HEK293 (cell line): ENCODE results near the gene CBR4.

Experiments used
- CTCF ChIA-PET: fragments of 350-600 bp; formaldehyde crosslinking; extraction: SDS; loops from one replicate; lab custom pipeline; 2021; ENCODE audit warnings: antibody characterized with exemption; lab: Yijun Ruan, JAX
- POLR2A ChIA-PET: fragments of 300-600 bp; formaldehyde crosslinking; extraction: SDS; loops from one replicate; lab custom pipeline; 2020; ENCODE audit warnings: antibody characterized with exemption, inconsistent platforms; lab: Yijun Ruan, JAX
- H3K27ac ChIP-seq: fragments of 200-500 bp; sonication (Bioruptor generic); 2 replicates; pipeline ENCODE4 v1.5.1; 2014; ENCODE audit warnings: low read depth, low read length, control low read depth, inconsistent platforms; ENCODE audit errors: extremely low read depth
- H3K36me3 ChIP-seq, 2 experiments: fragments of 200-500 bp in 1 of 2; sonication (Bioruptor generic) in 1 of 2; 1 replicate in 1 of 2; 2 replicates in 1 of 2; pipeline ENCODE4 v1.5.1; 2014 to 2017; ENCODE audit warnings: inconsistent platforms in 2 of 2, low read length in 2 of 2; ENCODE audit not compliant: control insufficient read depth in 2 of 2, insufficient read depth in 1 of 2
- H3K4me1 ChIP-seq: fragments of 200-500 bp; sonication (Bioruptor generic); 2 replicates; pipeline ENCODE4 v1.5.1; 2014; ENCODE audit warnings: mild to moderate bottlenecking, low read length, inconsistent platforms; ENCODE audit not compliant: control insufficient read depth, insufficient read depth
- H3K4me3 ChIP-seq: 2 replicates; pipeline ENCODE4 v1.5.1; 2011; ENCODE audit warnings: low read depth, mild to moderate bottlenecking, control low read depth, low read length, moderate library complexity
- H3K9me3 ChIP-seq: fragments of 200-500 bp; sonication (Bioruptor generic); 2 replicates; pipeline ENCODE4 v1.5.1; 2014; ENCODE audit warnings: low read depth, low read length, inconsistent platforms; ENCODE audit not compliant: control insufficient read depth, insufficient read depth
- BCL6B ChIP-seq: fragments of 450-650 bp; formaldehyde crosslinking; IDR thresholded peaks from 2 replicates; pipeline ENCODE4 v1.5.1; 2017; ENCODE audit warnings: missing biosample characterization, missing genetic modification characterization
- FEZF1 ChIP-seq: fragments of 450-650 bp; formaldehyde crosslinking; IDR thresholded peaks from 2 replicates; pipeline ENCODE4 v1.5.1; 2016; ENCODE audit warnings: missing biosample characterization, missing genetic modification characterization
- GLI4 ChIP-seq: fragments of 450-650 bp; formaldehyde crosslinking; IDR thresholded peaks from 2 replicates; pipeline ENCODE4 v1.5.1; 2016; ENCODE audit warnings: missing biosample characterization, missing genetic modification characterization
- KLF8 ChIP-seq: fragments of 450-650 bp; formaldehyde crosslinking; IDR thresholded peaks from 2 replicates; pipeline ENCODE4 v1.5.1; 2016; ENCODE audit warnings: missing biosample characterization, missing genetic modification characterization
- KLF9 ChIP-seq: fragments of 450-650 bp; formaldehyde crosslinking; IDR thresholded peaks from 2 replicates; pipeline ENCODE4 v1.5.1; 2016; ENCODE audit warnings: missing biosample characterization, missing genetic modification characterization, low read depth
- MEIS1 ChIP-seq: sonication (generic); formaldehyde crosslinking; IDR thresholded peaks from 2 replicates; pipeline ENCODE4 v1.8.1; 2022; ENCODE audit warnings: missing genetic modification reagents, mild to moderate bottlenecking, borderline replicate concordance
- REPIN1 ChIP-seq: fragments of 450-650 bp; formaldehyde crosslinking; IDR thresholded peaks from 2 replicates; pipeline ENCODE4 v1.5.1; 2017; ENCODE audit warnings: missing biosample characterization, missing genetic modification characterization, low read depth
- SCRT1 ChIP-seq: fragments of 450-650 bp; formaldehyde crosslinking; IDR thresholded peaks from 2 replicates; pipeline ENCODE4 v1.5.1; 2016; ENCODE audit warnings: missing biosample characterization, missing genetic modification characterization, borderline replicate concordance
- SP3 ChIP-seq: fragments of 450-650 bp; formaldehyde crosslinking; IDR thresholded peaks from 2 replicates; pipeline ENCODE4 v1.5.1; 2016; ENCODE audit warnings: missing biosample characterization, missing genetic modification characterization
- TCF7L2 ChIP-seq: IDR thresholded peaks from 2 replicates; pipeline ENCODE4 v1.6.1; 2011; ENCODE audit warnings: low read depth, mild to moderate bottlenecking, inconsistent platforms, low read length, moderate library complexity, borderline replicate concordance
- TSHZ1 ChIP-seq: fragments of 450-650 bp; formaldehyde crosslinking; IDR thresholded peaks from 2 replicates; pipeline ENCODE4 v1.5.1; 2016; ENCODE audit warnings: missing biosample characterization, missing genetic modification characterization, borderline replicate concordance
- ZBTB44 ChIP-seq: fragments of 450-650 bp; IDR thresholded peaks from 2 replicates; pipeline ENCODE4 v1.5.1; 2018; ENCODE audit warnings: missing biosample characterization, mild to moderate bottlenecking, missing genetic modification characterization
- ZBTB49 ChIP-seq: fragments of 450-650 bp; formaldehyde crosslinking; IDR thresholded peaks from 2 replicates; pipeline ENCODE4 v1.5.1; 2016; ENCODE audit warnings: missing biosample characterization, missing genetic modification characterization, low read depth
- ZFP69B ChIP-seq: fragments of 450-650 bp; formaldehyde crosslinking; IDR thresholded peaks from 2 replicates; pipeline ENCODE4 v1.5.1; 2016; ENCODE audit warnings: missing biosample characterization, missing genetic modification characterization
- ZNF2 ChIP-seq: fragments of 450-650 bp; formaldehyde crosslinking; IDR thresholded peaks from 2 replicates; pipeline ENCODE4 v1.5.1; 2016; ENCODE audit warnings: missing biosample characterization, missing genetic modification characterization
- ZNF211 ChIP-seq: fragments of 450-650 bp; formaldehyde crosslinking; IDR thresholded peaks from 2 replicates; pipeline ENCODE4 v1.5.1; 2016; ENCODE audit warnings: low read depth, missing biosample characterization, missing genetic modification characterization
- ZNF274 ChIP-seq, 2 experiments: fragments of 200-500 bp in 1 of 2; fragments of 450-650 bp in 1 of 2; sonication (Bioruptor generic) in 1 of 2; formaldehyde crosslinking in 1 of 2; IDR thresholded peaks; 2 replicates each; pipeline versions ENCODE4 v1.5.1 to v1.6.1; 2014 to 2016; ENCODE audit warnings: borderline replicate concordance in 1 of 2, inconsistent platforms in 1 of 2, low read length in 1 of 2, missing biosample characterization in 1 of 2, missing genetic modification characterization in 1 of 2
- ZNF341 ChIP-seq: fragments of 450-650 bp; formaldehyde crosslinking; IDR thresholded peaks from 2 replicates; pipeline ENCODE4; 2016; ENCODE audit warnings: low read depth, missing biosample characterization, missing genetic modification characterization
- ZNF501 ChIP-seq: fragments of 450-650 bp; formaldehyde crosslinking; IDR thresholded peaks from 2 replicates; pipeline ENCODE4 v1.5.1; 2016; ENCODE audit warnings: missing biosample characterization, missing genetic modification characterization
- ZNF549 ChIP-seq: fragments of 450-650 bp; IDR thresholded peaks from 2 replicates; pipeline ENCODE4 v1.5.1; 2018; ENCODE audit warnings: missing biosample characterization, missing genetic modification characterization, mild to moderate bottlenecking, inconsistent platforms, moderate library complexity
- ZNF571 ChIP-seq: fragments of 450-650 bp; formaldehyde crosslinking; IDR thresholded peaks from 2 replicates; pipeline ENCODE4 v1.5.0; 2017; ENCODE audit warnings: missing biosample characterization, missing genetic modification characterization
- ZNF585B ChIP-seq: fragments of 450-650 bp; formaldehyde crosslinking; IDR thresholded peaks from 2 replicates; pipeline ENCODE4 v1.5.1; 2016; ENCODE audit warnings: missing biosample characterization, missing genetic modification characterization
- ZNF654 ChIP-seq: fragments of 450-650 bp; formaldehyde crosslinking; IDR thresholded peaks from 2 replicates; pipeline ENCODE4 v1.5.1; 2016; ENCODE audit warnings: low read depth, missing biosample characterization, missing genetic modification characterization
- ZNF747 ChIP-seq: fragments of 450-650 bp; formaldehyde crosslinking; IDR thresholded peaks from 2 replicates; pipeline ENCODE4 v1.5.1; 2016; ENCODE audit warnings: missing biosample characterization, missing genetic modification characterization
- ZNF76 ChIP-seq: fragments of 450-650 bp; formaldehyde crosslinking; IDR thresholded peaks from 2 replicates; pipeline ENCODE4; 2016; ENCODE audit warnings: low read depth, missing biosample characterization, missing genetic modification characterization, borderline replicate concordance
- ZNF791 ChIP-seq: fragments of 450-650 bp; formaldehyde crosslinking; IDR thresholded peaks from 2 replicates; pipeline ENCODE4 v1.5.1; 2016; ENCODE audit warnings: missing biosample characterization, missing genetic modification characterization
- ZSCAN4 ChIP-seq: fragments of 450-650 bp; formaldehyde crosslinking; IDR thresholded peaks from 2 replicates; pipeline ENCODE4 v1.5.1; 2017; ENCODE audit warnings: missing biosample characterization, missing genetic modification characterization

The CBR4 gene

GRCh38 chr4:168981460-168981859, 28.6 kb downstream of the CBR4 start:
- H3K4me1 ChIP-seq = no peaks in the 10 kb centered on the region
- CTCF ChIA-PET = no interaction called here
- POLR2A ChIA-PET = no interaction called here
- H3K27ac ChIP-seq = no peak overlapping the region
- no peaks in the 10 kb centered on the region for H3K9me3 ChIP-seq
- H3K4me3 ChIP-seq = no peak overlapping the region
- TF ChIP-seq ZNF341 (tag by site-specific recombination) = no peak
- no peak for TF ChIP-seq SCRT1 (tag by site-specific recombination)
- no peak for TF ChIP-seq ZNF274 (IDR thresholded peaks at IDR 0.05; ENCODE audit: low read length)
- no peak for TF ChIP-seq ZNF274 (tag by site-specific recombination; IDR thresholded peaks at IDR 0.05; ENCODE audit: borderline replicate concordance)
- TF ChIP-seq FEZF1 (tag by site-specific recombination) = no peak
- TF ChIP-seq ZNF654 (tag by site-specific recombination) = no peak
- TF ChIP-seq KLF9 (tag by site-specific recombination) = no peak
- TF ChIP-seq TCF7L2 = no peak
- no peak for TF ChIP-seq ZNF791
- TF ChIP-seq BCL6B (tag by site-specific recombination) = no peak
- TF ChIP-seq ZNF549 = no peak
- no peak for TF ChIP-seq ZFP69B
- no peak for TF ChIP-seq SP3 (tag by site-specific recombination)
- TF ChIP-seq ZNF76 (tag by site-specific recombination) = no peak
- TF ChIP-seq ZNF2 (tag by site-specific recombination) = no peak
- no peak for TF ChIP-seq ZNF571 (tag by site-specific recombination)
- no peak for TF ChIP-seq ZNF501
- no peak for TF ChIP-seq ZBTB44 (tag by site-specific recombination)
- TF ChIP-seq ZSCAN4 (tag by site-specific recombination) = no peak
- TF ChIP-seq MEIS1 (CRISPR knock-in tag) = no peak
- TF ChIP-seq ZNF211 (tag by site-specific recombination) = no peak
- H3K36me3 ChIP-seq = peaks cover 6 to 58% of the 10 kb centered on the region in 2 experiments; a peak in 1 of 3 replicates

- ChIA-PET CTCF (interaction anchor here (1.0 kb wide), 1 partner anchor 55 kb away, joined by 3 read pairs; no protein-coding TSS in a partner anchor), POLR2A (no interaction called here)
- Histone ChIP-seq H3K4me3 (no peak overlapping the region), H3K9me3 (no peaks in the 10 kb centered on the region), H3K4me1 (no peaks in the 10 kb centered on the region), H3K36me3 (peaks cover 3 to 61% of the 10 kb centered on the region in 2 experiments; a peak in 1 of 3 replicates), H3K27ac (no peak overlapping the region)
- no peak for TF ChIP-seq ZNF747
- TF ChIP-seq TSHZ1 (tag by site-specific recombination) = no peak
- no peak for TF ChIP-seq GLI4
- TF ChIP-seq ZNF585B (tag by site-specific recombination) = no peak
- TF ChIP-seq REPIN1 (tag by site-specific recombination) = no peak
- no peak for TF ChIP-seq KLF8 (tag by site-specific recombination)
- TF ChIP-seq ZBTB49 (tag by site-specific recombination) = no peak
These were observed 30.7 kb downstream of the CBR4 start for GRCh38 chr4:168979338-168979737.
